ENCODE data around the gene JMJD1C.

- TF ChIP-seq CTCF (IDR thresholded peaks at IDR 0.05) (no peak), TCF7 (CRISPR knock-in tag; IDR thresholded peaks at IDR 0.05; ENCODE audit: low read depth) (no peak), SP1 (CRISPR knock-in tag; conservative IDR thresholded peaks at IDR 0.05) (no peak), ZBTB21 (CRISPR knock-in tag; IDR thresholded peaks at IDR 0.05; ENCODE audit: borderline replicate concordance) (no peak), JUN (CRISPR knock-in tag; IDR thresholded peaks at IDR 0.05) (no peak)
- TF ChIP-seq, protein P1, sequence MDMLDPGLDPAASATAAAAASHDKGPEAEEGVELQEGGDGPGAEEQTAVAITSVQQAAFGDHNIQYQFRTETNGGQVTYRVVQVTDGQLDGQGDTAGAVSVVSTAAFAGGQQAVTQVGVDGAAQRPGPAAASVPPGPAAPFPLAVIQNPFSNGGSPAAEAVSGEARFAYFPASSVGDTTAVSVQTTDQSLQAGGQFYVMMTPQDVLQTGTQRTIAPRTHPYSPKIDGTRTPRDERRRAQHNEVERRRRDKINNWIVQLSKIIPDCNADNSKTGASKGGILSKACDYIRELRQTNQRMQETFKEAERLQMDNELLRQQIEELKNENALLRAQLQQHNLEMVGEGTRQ (CRISPR knock-in tag; IDR thresholded peaks at IDR 0.05): no peak
Measured at GRCh38 chr10:63343476-63343875, 122.3 kb downstream of the JMJD1C start.
